PFSK-1 (cell line): ENCODE results near the gene FBH1.

Experiments used
- POLR2AphosphoS5 ChIP-seq: IDR thresholded peaks from 2 replicates; pipeline ENCODE4 v1.6.1; 2012; ENCODE audit warnings: low read depth, mild to moderate bottlenecking, control low read depth, low read length, moderate library complexity
- SIN3A ChIP-seq: IDR thresholded peaks from 2 replicates; pipeline ENCODE4 v1.6.1; 2012; ENCODE audit warnings: mild to moderate bottlenecking, low read length, moderate library complexity, borderline replicate concordance; ENCODE audit not compliant: insufficient read depth
- TAF1 ChIP-seq: IDR thresholded peaks from 2 replicates; pipeline ENCODE4 v1.6.1; 2012; ENCODE audit warnings: low read length, control low read depth, borderline replicate concordance; ENCODE audit not compliant: insufficient read depth

GRCh38 chr10:5882961-5883360 is 7.1 kb upstream of the FBH1 start:
- TF ChIP-seq POLR2AphosphoS5 (no peak), SIN3A (no peak), TAF1 (no peak)
